ENCODE data around the gene TMEM179.

DNA sequence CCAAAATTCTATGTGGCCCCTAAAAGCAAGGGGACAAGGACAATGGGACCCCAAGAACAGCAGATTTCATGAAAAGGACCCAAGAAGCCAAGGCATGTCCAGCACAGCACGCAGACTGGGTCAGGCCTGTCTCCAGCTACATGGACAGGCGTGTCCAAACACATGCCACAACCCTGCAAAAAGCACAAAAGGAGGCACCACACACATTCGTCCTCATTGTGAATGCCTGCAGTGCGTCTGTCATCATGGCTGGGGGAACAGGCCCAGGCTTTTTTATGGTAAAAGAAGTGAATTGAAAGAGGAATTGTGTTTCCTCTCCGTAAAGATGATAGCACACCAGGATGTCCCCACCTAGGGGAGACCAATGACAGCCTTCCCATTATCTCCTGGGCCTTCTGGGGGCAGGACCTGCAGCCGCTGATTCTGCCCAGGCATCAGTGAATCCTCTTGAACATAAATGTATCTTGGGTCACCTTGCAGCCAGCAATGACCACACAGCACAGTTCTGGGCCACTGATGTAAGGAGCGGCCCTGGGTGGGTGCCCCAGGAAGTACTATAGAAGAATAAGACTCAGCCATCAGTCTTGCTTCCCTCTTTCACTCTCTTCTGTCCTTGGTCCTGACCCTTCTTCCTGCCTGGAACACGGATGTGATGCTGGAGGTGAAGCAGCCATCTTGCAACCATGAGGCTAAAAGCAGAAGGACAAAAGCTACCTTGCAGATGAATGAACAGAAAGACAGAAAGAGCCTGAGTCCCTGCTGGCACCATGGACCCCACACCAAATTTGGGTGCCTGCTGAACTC lies 54.8 kb downstream of the TMEM179 start:
- no peak for TF ChIP-seq EZH2 (IDR thresholded peaks at IDR 0.05; ENCODE audit: low read length)
- TF ChIP-seq, protein P1, sequence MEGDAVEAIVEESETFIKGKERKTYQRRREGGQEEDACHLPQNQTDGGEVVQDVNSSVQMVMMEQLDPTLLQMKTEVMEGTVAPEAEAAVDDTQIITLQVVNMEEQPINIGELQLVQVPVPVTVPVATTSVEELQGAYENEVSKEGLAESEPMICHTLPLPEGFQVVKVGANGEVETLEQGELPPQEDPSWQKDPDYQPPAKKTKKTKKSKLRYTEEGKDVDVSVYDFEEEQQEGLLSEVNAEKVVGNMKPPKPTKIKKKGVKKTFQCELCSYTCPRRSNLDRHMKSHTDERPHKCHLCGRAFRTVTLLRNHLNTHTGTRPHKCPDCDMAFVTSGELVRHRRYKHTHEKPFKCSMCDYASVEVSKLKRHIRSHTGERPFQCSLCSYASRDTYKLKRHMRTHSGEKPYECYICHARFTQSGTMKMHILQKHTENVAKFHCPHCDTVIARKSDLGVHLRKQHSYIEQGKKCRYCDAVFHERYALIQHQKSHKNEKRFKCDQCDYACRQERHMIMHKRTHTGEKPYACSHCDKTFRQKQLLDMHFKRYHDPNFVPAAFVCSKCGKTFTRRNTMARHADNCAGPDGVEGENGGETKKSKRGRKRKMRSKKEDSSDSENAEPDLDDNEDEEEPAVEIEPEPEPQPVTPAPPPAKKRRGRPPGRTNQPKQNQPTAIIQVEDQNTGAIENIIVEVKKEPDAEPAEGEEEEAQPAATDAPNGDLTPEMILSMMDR (optimal IDR thresholded peaks at IDR 0.05 in 1 of 3, IDR thresholded peaks at IDR 0.05 in 1 of 3, conservative IDR thresholded peaks at IDR 0.05 in 1 of 3; ENCODE audit: extremely low read depth in 1 of 3, insufficient read depth in 2 of 3, low read length in 3 of 3), result no peak
